Keratinocyte (primary cell): ENCODE results near the gene ALS2. TPM values are rescaled to one million over a fixed set of nuclear protein-coding genes. Genes with fewer than 3 reads are reported as not detected.

Experiments
- DNase-seq: peaks from one replicate; pipeline ENCODE4 v3.0.0-alpha.2; 2011; ENCODE audit warnings: low read depth, missing footprints, low spot score
- FAIRE-seq: peaks from 2 replicates; lab custom pipeline; 2011; peaks lifted over from hg19 to GRCh38; lab: Jason Lieb, UNC
- H2AFZ ChIP-seq: 2 replicates; pipeline ENCODE4 v1.6.0; 2012; ENCODE audit warnings: low read length, control low read depth, inconsistent platforms; ENCODE audit not compliant: control insufficient read depth
- H3K27ac ChIP-seq: 2 replicates; pipeline ENCODE4 v1.5.1; 2011; ENCODE audit warnings: low read length; ENCODE audit not compliant: control insufficient read depth, insufficient read depth
- H3K27me3 ChIP-seq: 3 replicates; pipeline ENCODE4 v1.6.0; 2011; ENCODE audit warnings: low read length; ENCODE audit not compliant: control insufficient read depth, insufficient read depth; ENCODE audit errors: extremely low read depth
- H3K36me3 ChIP-seq, 2 experiments: 2 replicates in 1 of 2; 3 replicates in 1 of 2; pipeline ENCODE4 v1.5.1; 2011; ENCODE audit warnings: low read length in 2 of 2, mild to moderate bottlenecking in 1 of 2; ENCODE audit not compliant: control insufficient read depth in 2 of 2, insufficient read depth in 2 of 2; ENCODE audit errors: extremely low read depth in 1 of 2
- H3K4me1 ChIP-seq: 3 replicates; pipeline ENCODE4 v1.5.1; 2011; ENCODE audit warnings: low read length; ENCODE audit not compliant: control insufficient read depth, insufficient read depth; ENCODE audit errors: extremely low read depth
- H3K4me2 ChIP-seq: 3 replicates; pipeline ENCODE4 v1.6.0; 2011; ENCODE audit warnings: low read depth, low read length; ENCODE audit not compliant: control insufficient read depth, insufficient read depth; ENCODE audit errors: extremely low read depth
- H3K4me3 ChIP-seq, 3 experiments: fragments of 200-600 bp in 1 of 3; sonication (generic) in 1 of 3; 2 replicates in 2 of 3; 3 replicates in 1 of 3; pipeline ENCODE4 v1.5.1; 2011 to 2016; ENCODE audit warnings: low read length in 3 of 3, mild to moderate bottlenecking in 3 of 3, control low read depth in 2 of 3, inconsistent platforms in 1 of 3, low read depth in 1 of 3, mixed read lengths in 1 of 3, mixed run types in 1 of 3, moderate library complexity in 1 of 3; ENCODE audit not compliant: control insufficient read depth in 2 of 3, insufficient read depth in 2 of 3; ENCODE audit errors: extremely low read depth in 1 of 3
- H3K79me2 ChIP-seq: 2 replicates; pipeline ENCODE4 v1.6.0; 2012; ENCODE audit warnings: low read length; ENCODE audit not compliant: control insufficient read depth, insufficient read depth
- H3K9ac ChIP-seq: 3 replicates; pipeline ENCODE4 v1.6.0; 2011; ENCODE audit warnings: low read length; ENCODE audit not compliant: control insufficient read depth, insufficient read depth; ENCODE audit errors: extremely low read depth
- H3K9me1 ChIP-seq: 3 replicates; pipeline ENCODE4 v1.6.0; 2011; ENCODE audit warnings: low read length; ENCODE audit not compliant: control insufficient read depth, insufficient read depth; ENCODE audit errors: extremely low read depth
- H3K9me3 ChIP-seq: 2 replicates; pipeline ENCODE4 v1.5.1; 2012; ENCODE audit warnings: low read depth, low read length; ENCODE audit not compliant: control insufficient read depth
- H4K20me1 ChIP-seq: 3 replicates; pipeline ENCODE4 v1.6.0; 2011; ENCODE audit warnings: low read length; ENCODE audit not compliant: control insufficient read depth, insufficient read depth; ENCODE audit errors: extremely low read depth
- CTCF ChIP-seq, 3 experiments: IDR thresholded peaks in 1 of 3; conservative IDR thresholded peaks in 1 of 3; optimal IDR thresholded peaks in 1 of 3; 2 replicates in 2 of 3; 3 replicates in 1 of 3; pipeline versions ENCODE3 to v1.5.1; 2011; ENCODE audit warnings: low read length in 3 of 3, mild to moderate bottlenecking in 3 of 3, moderate library complexity in 2 of 3, control low read depth in 1 of 3, inconsistent platforms in 1 of 3; ENCODE audit not compliant: insufficient read depth in 2 of 3; ENCODE audit errors: extremely low read depth in 1 of 3
- EZH2 ChIP-seq: IDR thresholded peaks from one replicate; pipeline ENCODE4 v1.6.1; 2012; ENCODE audit warnings: inconsistent platforms, mild to moderate bottlenecking, low read length, moderate library complexity
- dilution Hi-C: fragments of 300-500 bp; cut with MboI; formaldehyde crosslinking; loops from one replicate; pipeline ENCODE4 v1.7.0; 2020; ENCODE audit warnings: low sequenced_read_pairs; ENCODE audit not compliant: extremely low pct_ligation_motif_present
- polyA plus RNA-seq, 5 experiments: library from polyadenylated mRNA; depleted of rRNA in 3 of 5; stranded (reverse) in 3 of 5; stranded (forward) in 1 of 5; unstranded in 1 of 5; fragments of >200 nt; gene quantifications; 1 replicate in 1 of 5; 2 replicates in 3 of 5; 3 replicates in 1 of 5; pipeline versions ENCODE4 v1.2.1 to v1.2.3, GENCODE V29; 2011 to 2012; ENCODE audit warnings: missing spikeins in 2 of 5, low read depth in 1 of 5, low replicate concordance in 1 of 5

Gene ALS2
- polyA plus RNA-seq, 1 donor (not counting 4 experiments of a cell fraction or from before 2014, with no cell fraction given): 25.8 TPM

- Histone ChIP-seq H3K9ac (no peak overlapping the region), H3K4me2 (no peak overlapping the region), H3K36me3 (no peaks in the 10 kb centered on the region), H3K9me1 (no peaks in the 10 kb centered on the region), H3K4me1 (peaks cover 3% of the 10 kb centered on the region), H3K27me3 (no peaks in the 10 kb centered on the region), H3K79me2 (no peaks in the 10 kb centered on the region), H3K9me3 (no peaks in the 10 kb centered on the region), H2AFZ (peak overlapping the region; percentile 12), H3K4me3 (no peak overlapping the region), H4K20me1 (no peaks in the 10 kb centered on the region), H3K27ac (no peak overlapping the region)
- FAIRE-seq (no peak), DNase-seq (no peak)
- dilution Hi-C loops: no loop called here
- no peak for TF ChIP-seq EZH2
- no peak for TF ChIP-seq CTCF (optimal IDR thresholded peaks at IDR 0.05 in 1 of 3, IDR thresholded peaks at IDR 0.05 in 1 of 3, conservative IDR thresholded peaks at IDR 0.05 in 1 of 3; ENCODE audit: extremely low read depth in 1 of 3, insufficient read depth in 2 of 3, low read length in 3 of 3)
Observed at GRCh38 chr2:201807452-201807999, 26.8 kb upstream of the ALS2 start.

- dilution Hi-C loops: no loop called here
- FAIRE-seq (no peak), DNase-seq (no peak)
- Histone ChIP-seq H3K27me3 (no peaks in the 10 kb centered on the region), H3K27ac (no peak within 1 kb of the TSS), H3K4me3 (no peak within 1 kb of the TSS), H3K4me2 (no peak within 1 kb of the TSS), H3K9me1 (no peaks in the 10 kb centered on the region), H4K20me1 (no peaks in the 10 kb centered on the region), H3K36me3 (no peaks in the 10 kb centered on the region), H2AFZ (peak within 1 kb of the TSS; percentile 12), H3K4me1 (peaks cover 3% of the 10 kb centered on the region), H3K9me3 (no peaks in the 10 kb centered on the region), H3K79me2 (no peaks in the 10 kb centered on the region), H3K9ac (no peak within 1 kb of the TSS)
- TF ChIP-seq CTCF (optimal IDR thresholded peaks at IDR 0.05 in 1 of 3, IDR thresholded peaks at IDR 0.05 in 1 of 3, conservative IDR thresholded peaks at IDR 0.05 in 1 of 3; ENCODE audit: extremely low read depth in 1 of 3, insufficient read depth in 2 of 3, low read length in 3 of 3) (no peak), EZH2 (no peak)
Observed at GRCh38 chr2:201806442-201807170, 25.9 kb upstream of the ALS2 start, which contains the start of gene CDK15. Gene CDK15 (plus strand): TSS chr2:201806537. CDS start chr2:201806665, 128 bp downstream.
